Endothelial cell of umbilical vein (primary cell): ENCODE measurements around the gene STRA8.

Experiments used
- CTCF ChIP-seq, 2 donors: IDR thresholded peaks; 1 replicate in 1 of 2; 2 replicates in 1 of 2; pipeline ENCODE4 v1.5.1; 2011; ENCODE audit warnings: low read length in 2 of 2, mild to moderate bottlenecking in 2 of 2, moderate library complexity in 2 of 2, control low read depth in 1 of 2, inconsistent platforms in 1 of 2, low read depth in 1 of 2; ENCODE audit not compliant: insufficient read depth in 1 of 2; ENCODE audit errors: extremely low read depth in 1 of 2
- MYC ChIP-seq: IDR thresholded peaks from one replicate; pipeline ENCODE4 v1.6.1; 2011; ENCODE audit warnings: mild to moderate bottlenecking, low read depth, low read length
- POLR2A ChIP-seq: IDR thresholded peaks from 2 replicates; pipeline ENCODE4 v1.6.1; 2012; ENCODE audit warnings: low read depth, mild to moderate bottlenecking, control low read depth, low read length
- POLR2AphosphoS5 ChIP-seq: IDR thresholded peaks from 2 replicates; pipeline ENCODE4 v1.6.1; 2012; ENCODE audit warnings: low read depth, mild to moderate bottlenecking, control low read depth, low read length, moderate library complexity; ENCODE audit not compliant: insufficient read depth

GRCh38 chr7:135232720-135233119 lies 918 bp upstream of the STRA8 start:
- no peak for TF ChIP-seq MYC
- TF ChIP-seq CTCF (IDR thresholded peaks at IDR 0.05; ENCODE audit: extremely low read depth in 1 of 2, insufficient read depth in 1 of 2, low read depth in 1 of 2, low read length in 2 of 2), result no peak
- TF ChIP-seq POLR2AphosphoS5, result no peak
- no peak for TF ChIP-seq POLR2A
